Keratinocyte (primary cell): ENCODE measurements around the gene LRRC27. TPM values are rescaled to one million over a fixed set of nuclear protein-coding genes. Genes with fewer than 3 reads are reported as not detected.

ENCODE experiments used
- DNase-seq: peaks from one replicate; pipeline ENCODE4 v3.0.0-alpha.2; 2011; ENCODE audit warnings: low read depth, missing footprints, low spot score
- FAIRE-seq: peaks from 2 replicates; lab custom pipeline; 2011; peaks lifted over from hg19 to GRCh38; lab: Jason Lieb, UNC
- H2AFZ ChIP-seq: 2 replicates; pipeline ENCODE4 v1.6.0; 2012; ENCODE audit warnings: low read length, control low read depth, inconsistent platforms; ENCODE audit not compliant: control insufficient read depth
- H3K27ac ChIP-seq: 2 replicates; pipeline ENCODE4 v1.5.1; 2011; ENCODE audit warnings: low read length; ENCODE audit not compliant: control insufficient read depth, insufficient read depth
- H3K27me3 ChIP-seq: 3 replicates; pipeline ENCODE4 v1.6.0; 2011; ENCODE audit warnings: low read length; ENCODE audit not compliant: control insufficient read depth, insufficient read depth; ENCODE audit errors: extremely low read depth
- H3K36me3 ChIP-seq, 2 experiments: 2 replicates in 1 of 2; 3 replicates in 1 of 2; pipeline ENCODE4 v1.5.1; 2011; ENCODE audit warnings: low read length in 2 of 2, mild to moderate bottlenecking in 1 of 2; ENCODE audit not compliant: control insufficient read depth in 2 of 2, insufficient read depth in 2 of 2; ENCODE audit errors: extremely low read depth in 1 of 2
- H3K4me1 ChIP-seq: 3 replicates; pipeline ENCODE4 v1.5.1; 2011; ENCODE audit warnings: low read length; ENCODE audit not compliant: control insufficient read depth, insufficient read depth; ENCODE audit errors: extremely low read depth
- H3K4me2 ChIP-seq: 3 replicates; pipeline ENCODE4 v1.6.0; 2011; ENCODE audit warnings: low read depth, low read length; ENCODE audit not compliant: control insufficient read depth, insufficient read depth; ENCODE audit errors: extremely low read depth
- H3K4me3 ChIP-seq, 3 experiments: fragments of 200-600 bp in 1 of 3; sonication (generic) in 1 of 3; 2 replicates in 2 of 3; 3 replicates in 1 of 3; pipeline ENCODE4 v1.5.1; 2011 to 2016; ENCODE audit warnings: low read length in 3 of 3, mild to moderate bottlenecking in 3 of 3, control low read depth in 2 of 3, inconsistent platforms in 1 of 3, low read depth in 1 of 3, mixed read lengths in 1 of 3, mixed run types in 1 of 3, moderate library complexity in 1 of 3; ENCODE audit not compliant: control insufficient read depth in 2 of 3, insufficient read depth in 2 of 3; ENCODE audit errors: extremely low read depth in 1 of 3
- H3K79me2 ChIP-seq: 2 replicates; pipeline ENCODE4 v1.6.0; 2012; ENCODE audit warnings: low read length; ENCODE audit not compliant: control insufficient read depth, insufficient read depth
- H3K9ac ChIP-seq: 3 replicates; pipeline ENCODE4 v1.6.0; 2011; ENCODE audit warnings: low read length; ENCODE audit not compliant: control insufficient read depth, insufficient read depth; ENCODE audit errors: extremely low read depth
- H3K9me1 ChIP-seq: 3 replicates; pipeline ENCODE4 v1.6.0; 2011; ENCODE audit warnings: low read length; ENCODE audit not compliant: control insufficient read depth, insufficient read depth; ENCODE audit errors: extremely low read depth
- H3K9me3 ChIP-seq: 2 replicates; pipeline ENCODE4 v1.5.1; 2012; ENCODE audit warnings: low read depth, low read length; ENCODE audit not compliant: control insufficient read depth
- H4K20me1 ChIP-seq: 3 replicates; pipeline ENCODE4 v1.6.0; 2011; ENCODE audit warnings: low read length; ENCODE audit not compliant: control insufficient read depth, insufficient read depth; ENCODE audit errors: extremely low read depth
- EZH2 ChIP-seq: IDR thresholded peaks from one replicate; pipeline ENCODE4 v1.6.1; 2012; ENCODE audit warnings: inconsistent platforms, mild to moderate bottlenecking, low read length, moderate library complexity
- dilution Hi-C: fragments of 300-500 bp; cut with MboI; formaldehyde crosslinking; loops from one replicate; pipeline ENCODE4 v1.7.0; 2020; ENCODE audit warnings: low sequenced_read_pairs; ENCODE audit not compliant: extremely low pct_ligation_motif_present
- polyA plus RNA-seq, 5 experiments: library from polyadenylated mRNA; depleted of rRNA in 3 of 5; stranded (reverse) in 3 of 5; stranded (forward) in 1 of 5; unstranded in 1 of 5; fragments of >200 nt; gene quantifications; 1 replicate in 1 of 5; 2 replicates in 3 of 5; 3 replicates in 1 of 5; pipeline versions ENCODE4 v1.2.1 to v1.2.3, GENCODE V29; 2011 to 2012; ENCODE audit warnings: missing spikeins in 2 of 5, low read depth in 1 of 5, low replicate concordance in 1 of 5
- TF ChIP-seq, protein P1 (sequence below), 3 experiments: IDR thresholded peaks in 1 of 3; conservative IDR thresholded peaks in 1 of 3; optimal IDR thresholded peaks in 1 of 3; 2 replicates in 2 of 3; 3 replicates in 1 of 3; pipeline versions ENCODE3 to v1.5.1; 2011; ENCODE audit warnings: low read length in 3 of 3, mild to moderate bottlenecking in 3 of 3, moderate library complexity in 2 of 3, control low read depth in 1 of 3, inconsistent platforms in 1 of 3; ENCODE audit not compliant: insufficient read depth in 2 of 3; ENCODE audit errors: extremely low read depth in 1 of 3

LRRC27 gene
- polyA plus RNA-seq, 1 donor (not counting 4 experiments of a cell fraction or from before 2014, with no cell fraction given), result 3.0 TPM

DNA sequence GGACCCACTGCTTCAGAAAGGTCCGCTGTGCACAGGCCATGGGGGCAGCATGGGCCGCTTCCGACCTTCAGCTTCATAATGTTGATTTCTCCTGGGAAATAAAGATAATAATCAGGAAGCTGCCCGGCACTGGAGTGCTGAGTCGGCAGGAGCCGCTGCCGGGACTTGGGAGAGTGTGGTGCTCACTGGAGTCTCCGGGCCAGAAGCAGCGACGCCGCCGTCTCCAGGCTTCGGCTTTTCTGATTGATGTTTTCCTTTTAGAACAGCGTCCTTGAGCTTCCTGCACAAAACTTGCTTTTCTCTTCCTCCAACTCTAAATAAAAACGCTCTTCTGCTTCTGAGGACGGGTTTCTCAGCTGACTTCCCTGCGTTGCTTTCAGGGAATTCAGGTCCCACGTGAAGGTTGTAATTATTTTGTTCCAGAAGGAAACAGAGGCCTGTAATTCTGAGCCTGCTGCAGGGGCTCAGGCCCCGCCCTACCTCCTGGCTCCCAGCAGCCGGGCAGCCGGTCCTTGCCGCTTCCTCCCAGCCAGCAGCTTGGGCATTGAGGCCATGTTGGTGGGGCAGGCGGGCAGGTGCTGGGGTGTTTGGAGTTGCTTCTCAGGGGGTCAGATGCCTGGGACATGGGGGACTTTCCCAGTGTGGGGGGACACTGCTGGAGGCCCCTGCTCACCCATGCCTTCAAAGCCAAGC, 79.7 kb downstream of the LRRC27 start:
- no peak for TF ChIP-seq EZH2
- TF ChIP-seq, protein P1, sequence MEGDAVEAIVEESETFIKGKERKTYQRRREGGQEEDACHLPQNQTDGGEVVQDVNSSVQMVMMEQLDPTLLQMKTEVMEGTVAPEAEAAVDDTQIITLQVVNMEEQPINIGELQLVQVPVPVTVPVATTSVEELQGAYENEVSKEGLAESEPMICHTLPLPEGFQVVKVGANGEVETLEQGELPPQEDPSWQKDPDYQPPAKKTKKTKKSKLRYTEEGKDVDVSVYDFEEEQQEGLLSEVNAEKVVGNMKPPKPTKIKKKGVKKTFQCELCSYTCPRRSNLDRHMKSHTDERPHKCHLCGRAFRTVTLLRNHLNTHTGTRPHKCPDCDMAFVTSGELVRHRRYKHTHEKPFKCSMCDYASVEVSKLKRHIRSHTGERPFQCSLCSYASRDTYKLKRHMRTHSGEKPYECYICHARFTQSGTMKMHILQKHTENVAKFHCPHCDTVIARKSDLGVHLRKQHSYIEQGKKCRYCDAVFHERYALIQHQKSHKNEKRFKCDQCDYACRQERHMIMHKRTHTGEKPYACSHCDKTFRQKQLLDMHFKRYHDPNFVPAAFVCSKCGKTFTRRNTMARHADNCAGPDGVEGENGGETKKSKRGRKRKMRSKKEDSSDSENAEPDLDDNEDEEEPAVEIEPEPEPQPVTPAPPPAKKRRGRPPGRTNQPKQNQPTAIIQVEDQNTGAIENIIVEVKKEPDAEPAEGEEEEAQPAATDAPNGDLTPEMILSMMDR (optimal IDR thresholded peaks at IDR 0.05 in 1 of 3, IDR thresholded peaks at IDR 0.05 in 1 of 3, conservative IDR thresholded peaks at IDR 0.05 in 1 of 3; ENCODE audit: extremely low read depth in 1 of 3, insufficient read depth in 2 of 3, low read length in 3 of 3), result no peak
- Histone ChIP-seq H2AFZ (no peak overlapping the region), H3K4me3 (no peak overlapping the region), H3K79me2 (peaks cover 22% of the 10 kb centered on the region), H3K4me2 (peak overlapping the region; percentile 18), H3K9me3 (no peaks in the 10 kb centered on the region), H3K9me1 (no peaks in the 10 kb centered on the region), H4K20me1 (no peaks in the 10 kb centered on the region), H3K36me3 (peaks cover 4 to 8% of the 10 kb centered on the region in 2 experiments), H3K27me3 (no peaks in the 10 kb centered on the region), H3K4me1 (peaks cover 48% of the 10 kb centered on the region), H3K27ac (no peak overlapping the region), H3K9ac (no peak overlapping the region)
- DNase-seq, result no peak
- dilution Hi-C loops, result no loop called here
- peak; percentile 13 for FAIRE-seq

DNA sequence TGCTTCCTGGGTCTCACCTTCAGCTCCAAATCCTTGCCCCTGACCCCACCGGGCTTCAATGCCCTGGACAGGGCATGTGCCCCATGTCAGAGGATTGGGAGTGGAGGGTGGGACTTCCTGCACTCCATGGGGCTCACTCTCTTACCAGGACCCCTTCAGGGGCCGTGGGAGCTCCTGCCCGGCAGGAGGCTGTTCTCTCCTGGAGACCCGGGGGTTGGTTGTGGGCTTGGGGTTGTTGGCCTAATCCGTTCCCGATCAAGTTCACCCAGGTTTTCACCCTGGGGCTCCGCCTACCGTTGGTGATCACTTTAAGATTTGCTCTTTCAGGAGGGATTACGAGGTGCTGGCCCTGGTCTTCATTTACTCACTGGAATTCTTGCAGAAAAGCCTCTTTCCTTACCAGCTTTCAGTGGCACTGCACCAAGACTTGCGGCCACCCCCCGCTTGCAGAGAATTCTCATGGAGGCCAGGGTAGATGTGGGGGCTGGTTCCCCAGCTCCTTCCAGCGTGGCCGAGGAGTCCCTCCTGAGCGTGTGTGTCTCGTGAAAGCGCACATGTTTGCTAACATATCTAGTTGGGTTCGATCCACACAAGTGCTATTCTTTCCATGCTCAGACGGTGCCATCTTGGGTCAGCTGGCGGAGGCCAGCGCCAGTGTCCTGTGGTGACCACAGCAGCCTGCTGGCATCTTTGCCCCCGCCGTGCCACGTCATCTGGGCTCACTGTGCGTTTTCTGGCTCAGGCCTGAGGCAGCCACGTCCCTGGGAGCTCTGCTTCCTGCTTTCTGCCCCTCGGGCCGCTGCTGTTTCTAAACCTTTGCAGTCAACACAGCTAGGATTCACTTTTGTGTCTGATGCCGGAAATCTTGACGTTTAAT, 80.6 kb downstream of the LRRC27 start:
- TF ChIP-seq EZH2, result no peak
- TF ChIP-seq, protein P1 (optimal IDR thresholded peaks at IDR 0.05 in 1 of 3, IDR thresholded peaks at IDR 0.05 in 1 of 3, conservative IDR thresholded peaks at IDR 0.05 in 1 of 3; ENCODE audit: extremely low read depth in 1 of 3, insufficient read depth in 2 of 3, low read length in 3 of 3), result no peak
- H3K79me2 ChIP-seq, result peaks cover 17% of the 10 kb centered on the region
- peaks cover 4 to 8% of the 10 kb centered on the region in 2 experiments for H3K36me3 ChIP-seq
- dilution Hi-C loops, result no loop called here
- H3K9ac ChIP-seq, result no peak overlapping the region
- H3K27me3 ChIP-seq, result no peaks in the 10 kb centered on the region
- H3K27ac ChIP-seq, result no peak overlapping the region
- H2AFZ ChIP-seq, result no peak overlapping the region
- H3K4me1 ChIP-seq, result peaks cover 44% of the 10 kb centered on the region
- H4K20me1 ChIP-seq, result no peaks in the 10 kb centered on the region
- H3K9me1 ChIP-seq, result no peaks in the 10 kb centered on the region
- FAIRE-seq, result peak; percentile 72
- H3K9me3 ChIP-seq, result no peaks in the 10 kb centered on the region
- H3K4me3 ChIP-seq, result no peak overlapping the region
- DNase-seq, result no peak
- H3K4me2 ChIP-seq, result no peak overlapping the region
